WTC11 (cell line): ENCODE data around the gene NYAP1. TPM values are rescaled to one million over a fixed set of nuclear protein-coding genes. Genes with fewer than 3 reads are reported as not detected.
A peak's percentile ranks its signal among the peaks of the same experiment; 100 is the strongest.

Experiments used
- ATAC-seq: fragments of 200-7000 bp; cut with Tn5 transposase; 2 replicates; pipeline ENCODE4 v1.10.0; 2021; ENCODE audit warnings: mild to moderate bottlenecking, moderate library complexity
- CTCF ChIA-PET: fragments of 300-600 bp; sonication (Branson Sonifier 250); formaldehyde crosslinking; loops from one replicate; lab custom pipeline; 2021; ENCODE audit warnings: antibody characterized with exemption; lab: Charles Lee
- POLR2A ChIA-PET: fragments of 350-600 bp; sonication (Branson Sonifier 250); formaldehyde crosslinking; loops from one replicate; lab custom pipeline; 2021; ENCODE audit warnings: antibody characterized with exemption; lab: Charles Lee
- DNase-seq: peaks from one replicate; pipeline ENCODE4 v3.0.0; 2021; ENCODE audit warnings: low spot score
- H3K27ac Mint-ChIP-seq: 2 replicates; pipeline ENCODE4 v1.8.0; 2021; ENCODE audit warnings: mixed read lengths
- H3K27me3 Mint-ChIP-seq: 2 replicates; pipeline ENCODE4 v1.8.0; 2021; ENCODE audit warnings: low read depth, mild to moderate bottlenecking, moderate library complexity, mixed read lengths
- H3K36me3 Mint-ChIP-seq: 2 replicates; pipeline ENCODE4 v1.8.0; 2021; ENCODE audit warnings: mixed read lengths
- H3K4me1 Mint-ChIP-seq: 2 replicates; pipeline ENCODE4 v1.8.0; 2022; ENCODE audit warnings: mixed read lengths
- H3K4me3 Mint-ChIP-seq: 2 replicates; pipeline ENCODE4 v1.8.0; 2021; ENCODE audit warnings: mild to moderate bottlenecking, moderate library complexity, mixed read lengths
- H3K9me3 Mint-ChIP-seq: 2 replicates; pipeline ENCODE4 v1.8.0; 2021; ENCODE audit warnings: mixed read lengths
- ETV6 ChIP-seq: sonication (generic); formaldehyde crosslinking; IDR thresholded peaks from 2 replicates; pipeline ENCODE4 v1.8.1; 2022; ENCODE audit warnings: mild to moderate bottlenecking, missing genetic modification reagents
- GRHL2 ChIP-seq: fragments of 250-450 bp; sonication (Bioruptor Pico); IDR thresholded peaks from 2 replicates; pipeline ENCODE4 v1.8.0; 2022; ENCODE audit warnings: mild to moderate bottlenecking, moderate library complexity; ENCODE audit not compliant: insufficient replicate concordance, severe bottlenecking
- JAZF1 ChIP-seq: fragments of 250-450 bp; sonication (Bioruptor Pico); IDR thresholded peaks from 2 replicates; pipeline ENCODE4 v1.9.0; 2021; ENCODE audit warnings: moderate library complexity, mild to moderate bottlenecking, inconsistent platforms
- JUN ChIP-seq: sonication (generic); formaldehyde crosslinking; IDR thresholded peaks from 2 replicates; pipeline ENCODE4 v1.8.0; 2023; ENCODE audit warnings: mild to moderate bottlenecking, missing genetic modification reagents
- NFATC4 ChIP-seq: fragments of 250-450 bp; sonication (Bioruptor Pico); IDR thresholded peaks from 2 replicates; pipeline ENCODE4 v1.9.0; 2021; ENCODE audit warnings: mild to moderate bottlenecking
- NR3C1 ChIP-seq: sonication (generic); formaldehyde crosslinking; conservative IDR thresholded peaks from 2 replicates; pipeline ENCODE4 v1.8.1; 2023; ENCODE audit warnings: low read depth, mild to moderate bottlenecking, missing genetic modification reagents
- TEAD1 ChIP-seq: sonication (generic); formaldehyde crosslinking; IDR thresholded peaks from 2 replicates; pipeline ENCODE4 v1.8.0; 2022; ENCODE audit warnings: mild to moderate bottlenecking, missing genetic modification reagents
- ZNF232 ChIP-seq: sonication (generic); formaldehyde crosslinking; IDR thresholded peaks from 2 replicates; pipeline ENCODE4 v1.8.0; 2022; ENCODE audit warnings: mild to moderate bottlenecking, missing genetic modification reagents
- ZNF317 ChIP-seq: sonication (generic); formaldehyde crosslinking; IDR thresholded peaks from 2 replicates; pipeline ENCODE4 v1.8.1; 2023; ENCODE audit warnings: low read depth, mild to moderate bottlenecking, moderate library complexity, missing genetic modification reagents, borderline replicate concordance
- ZNF416 ChIP-seq: fragments of 250-450 bp; sonication (Bioruptor Pico); IDR thresholded peaks from 2 replicates; pipeline ENCODE4 v1.9.0; 2021; ENCODE audit warnings: mild to moderate bottlenecking, inconsistent platforms
- total RNA-seq: library from RNA; stranded (reverse); gene quantifications from 3 replicates; pipeline ENCODE4 v1.2.3, GENCODE V29; 2021
- TF ChIP-seq, protein P1 (sequence below): fragments of 250-450 bp; sonication (Bioruptor Pico); conservative IDR thresholded peaks from 2 replicates; pipeline ENCODE4 v1.9.0; 2021; ENCODE audit warnings: mild to moderate bottlenecking
- TF ChIP-seq, protein P2 (sequence below): fragments of 250-450 bp; sonication (Bioruptor Pico); IDR thresholded peaks from 2 replicates; pipeline ENCODE4 v1.9.0; 2021; ENCODE audit warnings: moderate library complexity, mild to moderate bottlenecking, inconsistent platforms, borderline replicate concordance
- TF ChIP-seq, protein P3 (sequence below): sonication (generic); formaldehyde crosslinking; IDR thresholded peaks from 2 replicates; pipeline ENCODE4 v1.8.1; 2023; ENCODE audit warnings: mild to moderate bottlenecking, moderate library complexity, missing genetic modification reagents

The NYAP1 gene
- total RNA-seq, 1 experiment from 2014 or later: 6.7 TPM

DNA sequence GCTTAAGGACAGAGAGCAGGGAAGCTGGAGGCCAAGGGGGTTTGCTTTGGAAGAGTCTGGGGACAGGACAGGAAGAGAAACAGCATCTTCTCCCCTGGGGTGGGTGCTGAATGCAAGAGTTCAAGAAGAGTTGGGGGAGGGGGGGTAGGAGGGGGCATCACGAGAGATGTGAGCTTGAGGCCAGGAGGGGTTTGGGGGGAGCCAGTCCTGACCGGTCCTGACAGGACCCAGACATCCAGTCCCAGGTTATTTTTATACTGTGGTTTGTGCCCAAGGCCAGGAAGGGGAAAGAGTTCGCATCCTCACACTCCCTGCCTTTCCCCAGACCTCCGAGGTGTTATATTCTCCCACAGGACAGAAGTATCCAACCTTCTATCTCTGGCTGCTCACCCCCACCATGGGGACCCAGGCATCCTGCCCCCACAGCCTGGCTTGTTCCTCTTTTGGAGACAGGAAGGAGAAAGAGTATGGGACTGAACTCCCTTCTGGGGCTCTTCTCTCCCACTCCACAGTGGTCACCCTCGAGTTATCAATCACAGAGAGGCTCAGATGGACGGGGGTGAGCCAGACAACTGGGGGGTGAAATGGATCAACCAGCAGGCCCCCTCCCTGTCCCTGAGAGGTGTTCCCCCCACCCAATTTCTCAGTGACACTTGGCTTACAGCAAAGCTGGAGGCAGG lies 7.5 kb upstream of the NYAP1 start:
- ChIA-PET POLR2A (no interaction called here), CTCF (interaction anchor here (0.8 to 2.7 kb wide), 7 partner anchors 10 to 249 kb away, joined by 3 to 22 read pairs (median 4); partner anchors contain the start of gene AGFG2)
- Mint-ChIP-seq H3K27ac (no peak overlapping the region), H3K9me3 (no peaks in the 10 kb centered on the region)
- TF ChIP-seq ZNF232 (no peak), NFATC4 (no peak), ETV6 (no peak), TEAD1 (no peak), ZNF317 (CRISPR knock-in tag) (no peak), NR3C1 (no peak), ZNF416 (CRISPR knock-in tag) (no peak), GRHL2 (CRISPR knock-in tag) (no peak)
- TF ChIP-seq, protein P1, sequence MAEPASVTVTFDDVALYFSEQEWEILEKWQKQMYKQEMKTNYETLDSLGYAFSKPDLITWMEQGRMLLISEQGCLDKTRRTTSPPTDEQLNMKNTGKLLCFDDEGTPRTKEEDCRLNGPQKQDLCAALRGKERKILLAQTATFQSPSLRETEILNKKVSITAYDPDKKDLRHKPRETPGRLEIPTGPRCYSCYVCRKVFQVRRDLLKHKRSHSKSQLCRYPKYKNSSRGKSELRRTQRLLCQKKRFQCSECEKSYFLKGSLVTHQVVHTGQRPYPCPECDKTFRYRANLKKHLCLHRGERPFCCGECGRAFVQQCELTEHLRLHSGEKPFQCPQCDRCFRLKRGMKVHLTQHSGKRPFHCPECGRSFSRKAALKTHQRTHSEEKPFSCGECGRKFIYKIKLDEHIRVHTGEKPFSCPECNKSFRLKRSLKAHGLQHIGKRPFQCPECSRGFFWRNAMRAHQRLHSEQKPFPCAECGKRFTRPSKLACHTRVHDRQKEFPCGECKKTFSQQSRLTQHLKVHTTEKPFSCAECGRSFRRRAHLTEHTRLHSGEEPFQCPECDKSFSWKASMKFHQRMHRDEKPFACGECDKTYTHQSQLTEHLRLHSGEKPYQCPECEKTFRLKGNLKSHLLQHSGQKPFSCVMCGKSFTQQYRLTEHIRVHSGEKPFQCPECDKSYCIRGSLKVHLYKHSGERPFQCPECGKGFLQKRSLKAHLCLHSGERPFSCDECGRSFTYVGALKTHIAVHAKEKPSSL: no peak
- TF ChIP-seq, protein P2, sequence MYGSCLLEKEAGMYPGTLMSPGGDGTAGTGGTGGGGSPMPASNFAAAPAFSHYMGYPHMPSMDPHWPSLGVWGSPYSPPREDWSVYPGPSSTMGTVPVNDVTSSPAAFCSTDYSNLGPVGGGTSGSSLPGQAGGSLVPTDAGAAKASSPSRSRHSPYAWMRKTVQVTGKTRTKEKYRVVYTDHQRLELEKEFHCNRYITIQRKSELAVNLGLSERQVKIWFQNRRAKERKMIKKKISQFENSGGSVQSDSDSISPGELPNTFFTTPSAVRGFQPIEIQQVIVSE (CRISPR knock-in tag): no peak
- TF ChIP-seq, protein P3, sequence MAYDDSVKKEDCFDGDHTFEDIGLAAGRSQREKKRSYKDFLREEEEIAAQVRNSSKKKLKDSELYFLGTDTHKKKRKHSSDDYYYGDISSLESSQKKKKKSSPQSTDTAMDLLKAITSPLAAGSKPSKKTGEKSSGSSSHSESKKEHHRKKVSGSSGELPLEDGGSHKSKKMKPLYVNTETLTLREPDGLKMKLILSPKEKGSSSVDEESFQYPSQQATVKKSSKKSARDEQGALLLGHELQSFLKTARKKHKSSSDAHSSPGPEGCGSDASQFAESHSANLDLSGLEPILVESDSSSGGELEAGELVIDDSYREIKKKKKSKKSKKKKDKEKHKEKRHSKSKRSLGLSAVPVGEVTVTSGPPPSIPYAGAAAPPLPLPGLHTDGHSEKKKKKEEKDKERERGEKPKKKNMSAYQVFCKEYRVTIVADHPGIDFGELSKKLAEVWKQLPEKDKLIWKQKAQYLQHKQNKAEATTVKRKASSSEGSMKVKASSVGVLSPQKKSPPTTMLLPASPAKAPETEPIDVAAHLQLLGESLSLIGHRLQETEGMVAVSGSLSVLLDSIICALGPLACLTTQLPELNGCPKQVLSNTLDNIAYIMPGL (CRISPR knock-in tag): no peak
- TF ChIP-seq, all 79 proteins: peak for 0
- H3K4me1 Mint-ChIP-seq: peaks cover 23% of the 10 kb centered on the region
- ATAC-seq: no peak
- H3K36me3 Mint-ChIP-seq: no peaks in the 10 kb centered on the region
- H3K4me3 Mint-ChIP-seq: no peak overlapping the region
- DNase-seq: no peak
- no peaks in the 10 kb centered on the region for H3K27me3 Mint-ChIP-seq

DNA sequence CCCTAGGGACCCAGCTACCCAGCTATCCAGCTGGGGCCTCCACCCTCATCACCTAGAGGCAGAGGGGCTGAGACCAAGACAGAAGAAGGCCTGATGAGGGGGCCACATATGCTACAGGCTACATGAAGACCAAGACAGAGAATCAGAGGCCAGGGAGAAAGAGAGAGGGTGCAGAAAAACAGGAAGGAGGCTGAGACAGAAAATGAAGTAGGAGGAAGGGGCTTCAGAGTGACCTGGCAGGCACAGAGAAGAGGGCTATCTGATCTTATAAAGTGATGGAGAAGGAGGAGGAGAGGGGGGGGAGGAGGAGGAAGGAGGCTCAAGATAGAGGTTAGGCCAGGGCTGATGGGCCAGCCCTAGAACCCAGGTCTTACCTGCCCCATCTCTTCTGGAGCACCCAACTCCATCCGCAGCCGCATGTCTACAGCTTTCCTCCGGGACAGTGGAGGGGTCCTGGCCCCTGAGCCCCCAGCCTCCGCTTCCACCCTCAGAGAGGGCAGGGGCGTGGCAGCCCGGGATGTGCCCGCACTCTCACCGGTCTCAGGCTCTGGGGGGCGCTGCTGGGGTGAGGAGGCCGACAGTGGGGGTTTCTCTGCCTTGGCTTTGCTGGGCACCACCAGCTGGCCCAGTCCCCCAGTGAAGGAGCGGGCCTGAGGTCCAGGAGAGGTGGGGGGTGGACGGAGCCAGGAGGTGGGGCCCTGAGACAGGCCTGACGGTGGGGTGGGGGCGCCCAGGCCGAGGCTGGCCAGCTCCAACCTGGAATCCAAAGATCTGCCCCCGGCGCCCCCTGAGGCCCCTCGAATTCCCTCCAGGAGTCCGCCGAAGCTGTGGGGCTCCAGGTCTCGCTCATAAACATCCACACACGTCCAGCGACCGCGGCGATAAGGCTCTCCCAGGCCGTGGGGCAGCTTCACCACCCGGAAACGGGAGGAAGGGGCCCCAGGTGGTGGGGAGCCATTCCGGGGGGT lies 6.5 kb upstream of the NYAP1 start:
- peak overlapping the region; percentile 49 for H3K4me3 Mint-ChIP-seq
- H3K4me1 Mint-ChIP-seq: peaks cover 20% of the 10 kb centered on the region
- no peaks in the 10 kb centered on the region for H3K9me3 Mint-ChIP-seq
- DNase-seq (peak; percentile 62), ATAC-seq (peak; percentile 8; the same call in 1 of the 2 replicates)
- no peak overlapping the region for H3K27ac Mint-ChIP-seq
- ChIA-PET CTCF (interaction anchor here (0.7 to 7.3 kb wide), 16 partner anchors 7 to 214 kb away, joined by 3 to 82 read pairs (median 4); partner anchors contain the start of genes FBXO24, LRCH4 and MOSPD3), POLR2A (interaction anchor here (0.6 kb wide), 2 partner anchors 350 to 1830 kb away, joined by 3 read pairs; partner anchors contain the start of gene EPHB4)
- H3K36me3 Mint-ChIP-seq: no peaks in the 10 kb centered on the region
- no peaks in the 10 kb centered on the region for H3K27me3 Mint-ChIP-seq
- TF ChIP-seq JUN: no peak
- TF ChIP-seq, protein P3 (CRISPR knock-in tag): peak; percentile 63; the same call in 1 of the 2 replicates
- no peak for TF ChIP-seq JAZF1 (CRISPR knock-in tag)
